NCI-H1694 treated with DMSO at 0.1 percent for 48 hours (cell line): ENCODE results near the gene ZDHHC22.
"Not testable (repeated sequence)": the region's sequence is repeated elsewhere in the genome, so short reads cannot be mapped to it uniquely, and the experiment has no call there.

ENCODE experiments used
- DNase-seq: peaks from one replicate; lab custom pipeline; 2025; lab: John Stamatoyannopoulos, UW

ZDHHC22 gene

GRCh38 chr14:77141214-77142004 lies at the start of gene ZDHHC22:
TSS of gene ZDHHC22 (minus strand) at chr14:77141791. CDS start at chr14:77139738, 2,053 bp downstream.
- DNase-seq = peak; percentile 94

- DNase-seq = no peak
Observed at GRCh38 chr14:77190977-77191376, 49.4 kb upstream of the ZDHHC22 start.

DNA sequence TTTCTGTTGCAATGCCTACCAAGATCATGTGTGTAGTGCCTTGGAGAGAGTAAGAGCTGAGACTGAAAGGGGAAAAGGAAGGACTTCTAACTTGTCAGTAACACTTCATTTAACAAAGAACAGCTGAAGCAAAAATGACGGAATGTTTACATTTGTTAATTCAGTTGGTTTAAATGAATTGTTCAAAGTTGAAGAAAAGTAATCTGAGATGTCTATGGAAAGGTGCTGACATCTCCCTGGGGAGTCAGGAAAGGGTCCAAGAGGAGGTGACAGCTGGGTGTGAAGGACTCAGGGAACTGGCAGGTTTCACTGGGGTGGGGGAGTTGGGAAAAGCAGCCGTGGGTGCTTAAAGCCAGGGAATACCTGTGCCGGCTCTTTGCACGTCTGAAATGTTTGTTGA lies 47.9 kb upstream of the ZDHHC22 start:
- DNase-seq = no peak

DNA sequence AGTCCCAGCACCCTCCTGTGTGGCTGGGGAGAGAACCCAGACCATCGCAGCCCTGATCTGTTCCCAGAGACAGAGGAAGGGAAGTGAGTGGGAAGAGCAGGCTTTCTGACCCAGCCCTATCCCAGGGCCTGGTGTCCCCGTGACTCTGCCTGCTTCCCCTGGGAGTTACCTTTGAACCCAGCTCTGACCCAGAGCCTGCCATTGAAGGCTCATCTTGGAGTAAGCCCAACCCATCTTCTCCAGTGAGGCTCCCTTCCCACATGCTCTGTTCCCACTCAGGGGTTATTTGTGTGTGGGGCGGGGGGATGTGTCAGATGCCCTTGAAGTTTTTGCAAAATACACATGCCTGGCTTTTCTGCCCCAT lies 46.0 kb upstream of the ZDHHC22 start:
- no peak for DNase-seq

GRCh38 chr14:77186911-77187648 lies 45.5 kb upstream of the ZDHHC22 start:
- DNase-seq = no peak

DNA sequence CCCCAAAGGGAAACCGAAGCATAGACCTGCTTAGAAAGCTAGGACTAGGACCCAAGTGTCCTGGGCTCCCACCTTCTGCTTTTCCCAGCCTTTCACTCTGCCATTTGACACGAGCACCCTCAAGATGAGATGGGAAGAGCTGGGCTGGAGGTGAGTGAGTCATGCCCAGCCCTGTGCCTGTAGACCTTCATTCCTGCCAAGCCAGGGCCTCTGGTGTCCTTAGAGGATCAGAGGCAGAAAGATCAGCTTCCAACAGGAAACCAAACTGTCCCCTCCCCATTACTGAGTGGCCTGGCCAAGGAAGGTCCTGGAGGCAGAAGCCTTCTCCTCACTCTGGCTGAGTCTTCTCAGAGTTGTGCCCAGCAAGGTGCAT lies 43.5 kb upstream of the ZDHHC22 start:
- DNase-seq = no peak

GRCh38 chr14:77184396-77185092 lies 43.0 kb upstream of the ZDHHC22 start:
- DNase-seq = no peak

DNA sequence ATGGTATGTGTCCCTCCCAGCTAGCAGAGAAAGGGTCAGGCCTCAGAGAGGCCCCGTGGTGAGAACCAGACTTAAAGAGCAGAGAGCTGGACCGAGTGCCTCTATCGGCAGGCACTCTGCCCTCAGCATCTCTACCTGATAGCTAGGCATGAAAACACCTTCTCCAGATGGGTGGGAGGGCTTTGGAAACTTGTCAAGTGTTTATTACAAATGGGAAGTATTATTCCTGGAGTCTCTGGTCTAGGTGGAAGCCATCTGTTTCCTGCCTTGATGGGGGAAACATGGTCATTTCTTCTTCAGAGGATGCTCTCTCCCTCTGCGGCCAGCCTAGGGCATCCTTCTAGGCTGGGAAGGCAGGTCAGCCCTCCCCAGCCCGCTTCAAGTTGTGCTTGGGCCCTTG lies 42.3 kb upstream of the ZDHHC22 start:
- peak; percentile 37 for DNase-seq

GRCh38 chr14:77181603-77182437 lies 40.2 kb upstream of the ZDHHC22 start, which contains the start of gene TMEM63C:
TSS of gene TMEM63C (plus strand) at chr14:77181798. CDS start at chr14:77218814, 37,016 bp downstream.
- peak; percentile 99 for DNase-seq

GRCh38 chr14:77180726-77181602 lies 39.4 kb upstream of the ZDHHC22 start:
- no peak for DNase-seq

GRCh38 chr14:77178656-77179055 lies 37.1 kb upstream of the ZDHHC22 start:
- DNase-seq = no peak

GRCh38 chr14:77177702-77178101 lies 36.1 kb upstream of the ZDHHC22 start:
- no peak for DNase-seq

DNA sequence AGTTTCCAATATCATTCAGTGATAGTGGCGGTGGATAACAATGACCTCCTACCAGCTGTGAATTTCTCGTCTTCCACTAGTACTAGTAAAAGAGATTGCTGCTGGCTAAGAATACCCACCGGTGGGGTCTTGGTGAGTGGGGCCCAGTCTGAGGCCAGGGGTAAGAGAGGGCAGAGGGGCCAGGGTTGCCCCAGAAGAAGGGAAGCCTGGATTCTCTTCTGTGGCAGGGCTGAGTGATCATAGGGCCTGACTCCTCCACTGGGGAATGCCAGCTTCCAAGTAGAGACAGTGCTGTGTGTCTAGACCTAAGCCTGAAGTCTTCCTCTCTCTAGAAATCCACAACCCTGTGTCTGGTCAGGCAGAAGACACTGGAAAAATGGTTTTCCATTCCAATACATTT lies 34.3 kb upstream of the ZDHHC22 start:
- DNase-seq = no peak

GRCh38 chr14:77173911-77174617 lies 32.5 kb upstream of the ZDHHC22 start:
- DNase-seq = not testable (repeated sequence)

- no peak for DNase-seq
Observed at GRCh38 chr14:77172916-77173315, 31.3 kb upstream of the ZDHHC22 start.

GRCh38 chr14:77170045-77170444 lies 28.5 kb upstream of the ZDHHC22 start:
- no peak for DNase-seq

DNA sequence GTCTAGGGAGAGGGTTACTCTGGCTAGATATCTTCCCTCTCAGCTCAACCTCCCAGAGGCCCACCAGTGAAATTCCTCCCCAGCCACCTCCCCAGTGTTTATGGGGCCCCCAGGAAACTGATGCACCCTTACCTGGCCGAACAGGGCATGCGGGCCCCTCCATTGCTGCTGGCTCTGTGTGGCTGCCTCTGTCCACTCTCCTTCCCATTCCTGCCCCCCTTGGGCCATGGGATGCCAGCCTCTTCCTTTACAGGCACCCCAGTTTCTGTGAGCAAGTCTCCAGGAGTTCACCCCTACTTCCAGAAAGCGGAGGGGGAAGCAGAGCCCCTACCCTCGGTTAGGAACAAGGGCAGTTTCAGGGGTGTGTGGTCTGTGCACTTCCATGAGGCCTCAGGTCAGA lies 19.4 kb upstream of the ZDHHC22 start:
- DNase-seq = no peak

DNA sequence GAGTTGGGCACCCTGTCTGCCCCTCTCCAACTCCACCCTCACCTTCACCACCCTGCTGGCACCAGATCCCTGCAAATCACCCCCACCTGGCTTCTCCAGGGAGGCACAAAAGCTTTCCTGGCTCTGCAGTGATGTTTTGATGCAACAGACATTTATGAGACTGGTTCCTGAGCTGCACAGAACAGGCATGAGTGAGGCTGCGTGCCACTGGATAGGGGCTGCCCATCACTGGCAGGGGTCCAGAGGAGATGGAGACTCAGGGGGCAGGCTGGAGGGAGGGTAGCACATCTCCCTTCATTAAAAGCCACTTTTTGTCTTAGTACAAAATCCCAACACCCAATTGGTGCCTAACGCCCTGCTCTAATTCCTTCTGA lies 17.3 kb upstream of the ZDHHC22 start:
- DNase-seq = peak; percentile 68

GRCh38 chr14:77158175-77158881 lies 16.7 kb upstream of the ZDHHC22 start:
- DNase-seq = peak; percentile 94

DNA sequence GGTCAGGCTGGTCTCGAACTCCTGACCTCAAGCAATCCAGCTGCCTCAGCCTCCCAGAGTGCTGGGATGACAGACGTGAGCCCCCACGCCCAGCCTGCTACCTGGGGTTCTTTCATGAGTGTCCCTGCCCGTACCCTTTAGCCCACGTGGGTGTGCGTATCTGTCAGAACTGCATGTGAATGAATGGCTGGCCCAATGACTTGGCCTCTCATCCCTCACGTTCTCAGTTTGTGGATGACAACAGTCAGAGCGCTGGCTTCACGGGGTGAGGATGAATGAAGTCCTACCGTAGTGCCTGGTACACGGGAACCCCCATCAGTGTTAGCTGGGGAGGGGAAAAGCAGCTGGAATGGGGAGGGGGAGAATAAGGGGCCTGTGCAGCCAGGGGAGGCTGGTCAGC lies 16.1 kb upstream of the ZDHHC22 start:
- no peak for DNase-seq
